ENCODE data around the gene USP22. TPM values are rescaled to one million over a fixed set of nuclear protein-coding genes. Genes with fewer than 3 reads are reported as not detected.
A peak's percentile ranks its signal among the peaks of the same experiment; 100 is the strongest.

USP22 gene
- total RNA-seq, 2 donors from 2014 or later, result 379 to 396 TPM

- Histone ChIP-seq H3K36me3 (ENCODE audit: control insufficient read depth, insufficient read depth, low read length) (peaks cover 93% of the 10 kb centered on the region), H3K9ac (ENCODE audit: extremely low read depth, low read length, poor library complexity, severe bottlenecking) (no peak overlapping the region), H3K9me3 (ENCODE audit: control insufficient read depth, low read length) (no peaks in the 10 kb centered on the region), H3K27ac (ENCODE audit: low read depth, low read length) (no peak overlapping the region), H3K4me3 (ENCODE audit: low read length) (no peak overlapping the region), H3K4me1 (ENCODE audit: control insufficient read depth, insufficient read depth, low read length) (no peaks in the 10 kb centered on the region), H3K27me3 (ENCODE audit: control insufficient read depth, insufficient read depth, low read length, poor library complexity, severe bottlenecking) (no peaks in the 10 kb centered on the region)
- no peak for TF ChIP-seq CTCF (conservative IDR thresholded peaks at IDR 0.05)
- H3K27ac Mint-ChIP-seq, result no peak overlapping the region
- no peaks in the 10 kb centered on the region for H3K9me3 Mint-ChIP-seq
- 94 to 98% methylated on average over 7 to 8 of the region's 8 CpGs for WGBS, 2 experiments (ENCODE audit: insufficient coverage in 1 of 2, insufficient read length in 1 of 2)
- peaks cover 93% of the 10 kb centered on the region for H3K36me3 Mint-ChIP-seq (ENCODE audit: low read depth)
- no peak overlapping the region for H3K4me3 Mint-ChIP-seq
- no peaks in the 10 kb centered on the region for H3K27me3 Mint-ChIP-seq (ENCODE audit: insufficient read depth)
- DNase-seq, result no peak
- H3K4me1 Mint-ChIP-seq, result peaks cover 6% of the 10 kb centered on the region
Observed at GRCh38 chr17:21024024-21024423, 18.8 kb downstream of the USP22 start.

- H3K27me3 ChIP-seq (ENCODE audit: control insufficient read depth, insufficient read depth, low read length, poor library complexity, severe bottlenecking), result no peaks in the 10 kb centered on the region
- H3K27ac ChIP-seq (ENCODE audit: low read depth, low read length), result no peak overlapping the region
- peaks cover 93% of the 10 kb centered on the region for H3K36me3 ChIP-seq (ENCODE audit: control insufficient read depth, insufficient read depth, low read length)
- H3K4me3 ChIP-seq (ENCODE audit: low read length), result no peak overlapping the region
- Mint-ChIP-seq H3K27me3 (ENCODE audit: insufficient read depth) (no peaks in the 10 kb centered on the region), H3K4me3 (no peak overlapping the region), H3K4me1 (peaks cover 6% of the 10 kb centered on the region), H3K9me3 (no peaks in the 10 kb centered on the region), H3K36me3 (ENCODE audit: low read depth) (peaks cover 93% of the 10 kb centered on the region), H3K27ac (peak overlapping the region; percentile 35)
- no peak overlapping the region for H3K9ac ChIP-seq (ENCODE audit: extremely low read depth, low read length, poor library complexity, severe bottlenecking)
- no peak for DNase-seq
- 94 to 96% methylated on average over 7 of the region's 7 CpGs for WGBS, 2 experiments (ENCODE audit: insufficient coverage in 1 of 2, insufficient read length in 1 of 2)
- H3K4me1 ChIP-seq (ENCODE audit: control insufficient read depth, insufficient read depth, low read length), result peaks cover 5% of the 10 kb centered on the region
- H3K9me3 ChIP-seq (ENCODE audit: control insufficient read depth, low read length), result no peaks in the 10 kb centered on the region
- TF ChIP-seq CTCF (conservative IDR thresholded peaks at IDR 0.05), result no peak
Observed at GRCh38 chr17:21021208-21021803, 21.5 kb downstream of the USP22 start.

GRCh38 chr17:21020622-21021021 is 22.2 kb downstream of the USP22 start:
- Mint-ChIP-seq H3K4me1 (peaks cover 6% of the 10 kb centered on the region), H3K36me3 (ENCODE audit: low read depth) (peaks cover 93% of the 10 kb centered on the region), H3K27me3 (ENCODE audit: insufficient read depth) (no peaks in the 10 kb centered on the region), H3K4me3 (no peak overlapping the region), H3K27ac (peak overlapping the region; percentile 41), H3K9me3 (no peaks in the 10 kb centered on the region)
- DNase-seq, result no peak
- WGBS, 2 experiments (ENCODE audit: insufficient coverage in 1 of 2, insufficient read length in 1 of 2), result 92 to 100% methylated on average over 7 to 10 of the region's 10 CpGs
- Histone ChIP-seq H3K27me3 (ENCODE audit: control insufficient read depth, insufficient read depth, low read length, poor library complexity, severe bottlenecking) (no peaks in the 10 kb centered on the region), H3K4me1 (ENCODE audit: control insufficient read depth, insufficient read depth, low read length) (peaks cover 5% of the 10 kb centered on the region), H3K4me3 (ENCODE audit: low read length) (no peak overlapping the region), H3K9ac (ENCODE audit: extremely low read depth, low read length, poor library complexity, severe bottlenecking) (no peak overlapping the region), H3K9me3 (ENCODE audit: control insufficient read depth, low read length) (no peaks in the 10 kb centered on the region), H3K36me3 (ENCODE audit: control insufficient read depth, insufficient read depth, low read length) (peaks cover 93% of the 10 kb centered on the region), H3K27ac (ENCODE audit: low read depth, low read length) (no peak overlapping the region)
- no peak for TF ChIP-seq CTCF (conservative IDR thresholded peaks at IDR 0.05)
